GM10266 (cell line): ENCODE results near the gene EQTN.

Source experiments
- DNase-seq: peaks from one replicate; pipeline ENCODE4 v3.0.0; 2012; ENCODE audit errors: extremely low spot score
- CTCF ChIP-seq: IDR thresholded peaks from 2 replicates; pipeline ENCODE4 v1.5.1; 2012; ENCODE audit warnings: mild to moderate bottlenecking, low read depth; ENCODE audit not compliant: control insufficient read depth, insufficient read depth; ENCODE audit errors: missing control alignments

The EQTN gene

GRCh38 chr9:27329291-27329690 lies 32.3 kb upstream of the EQTN start:
- no peak for TF ChIP-seq CTCF
- DNase-seq = no peak

GRCh38 chr9:27328483-27328882 lies 31.5 kb upstream of the EQTN start:
- TF ChIP-seq CTCF = no peak
- no peak for DNase-seq

GRCh38 chr9:27311184-27311583 lies 14.2 kb upstream of the EQTN start:
- DNase-seq = no peak
- TF ChIP-seq CTCF = no peak

GRCh38 chr9:27310582-27310981 lies 13.6 kb upstream of the EQTN start:
- no peak for TF ChIP-seq CTCF
- no peak for DNase-seq

- DNase-seq = no peak
- no peak for TF ChIP-seq CTCF
Observed at GRCh38 chr9:27308691-27309390, 11.9 kb upstream of the EQTN start.

- no peak for DNase-seq
- TF ChIP-seq CTCF = no peak
Observed at GRCh38 chr9:27304521-27304920, 7.6 kb upstream of the EQTN start.

GRCh38 chr9:27303219-27303618 lies 6.3 kb upstream of the EQTN start:
- DNase-seq = no peak

More at GRCh38 chr9:27303219-27303618, 6.3 kb upstream of the EQTN start:
- no peak for TF ChIP-seq CTCF
